ENCODE results near the gene G0S2. TPM values are rescaled to one million over a fixed set of nuclear protein-coding genes. Genes with fewer than 3 reads are reported as not detected.

The G0S2 gene
- total and polyA plus RNA-seq, 2 of the 4 experiments (the other 2 are of a cell fraction): 0.36 to 0.53 TPM

DNA sequence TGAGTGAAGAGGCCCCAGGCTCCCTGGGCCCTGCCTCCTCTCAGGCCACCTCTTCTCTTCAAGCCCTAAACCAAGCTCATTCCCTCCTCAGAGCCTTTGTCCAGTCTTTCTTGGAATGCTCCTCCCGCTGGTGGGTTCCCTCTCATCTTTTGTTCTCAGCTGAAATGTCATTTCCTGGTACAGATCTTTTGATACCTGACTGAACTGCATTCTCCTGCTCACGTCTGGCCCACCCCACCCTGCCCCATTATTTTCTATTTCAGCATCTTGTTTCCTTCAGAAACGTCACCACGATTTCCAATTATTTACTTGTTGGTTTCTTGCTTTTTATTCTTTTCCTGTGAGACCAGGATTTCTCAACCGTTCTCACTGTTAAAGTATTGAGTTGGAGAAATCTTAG is 39.4 kb upstream of the G0S2 start (continued):
- TF ChIP-seq, protein P1, sequence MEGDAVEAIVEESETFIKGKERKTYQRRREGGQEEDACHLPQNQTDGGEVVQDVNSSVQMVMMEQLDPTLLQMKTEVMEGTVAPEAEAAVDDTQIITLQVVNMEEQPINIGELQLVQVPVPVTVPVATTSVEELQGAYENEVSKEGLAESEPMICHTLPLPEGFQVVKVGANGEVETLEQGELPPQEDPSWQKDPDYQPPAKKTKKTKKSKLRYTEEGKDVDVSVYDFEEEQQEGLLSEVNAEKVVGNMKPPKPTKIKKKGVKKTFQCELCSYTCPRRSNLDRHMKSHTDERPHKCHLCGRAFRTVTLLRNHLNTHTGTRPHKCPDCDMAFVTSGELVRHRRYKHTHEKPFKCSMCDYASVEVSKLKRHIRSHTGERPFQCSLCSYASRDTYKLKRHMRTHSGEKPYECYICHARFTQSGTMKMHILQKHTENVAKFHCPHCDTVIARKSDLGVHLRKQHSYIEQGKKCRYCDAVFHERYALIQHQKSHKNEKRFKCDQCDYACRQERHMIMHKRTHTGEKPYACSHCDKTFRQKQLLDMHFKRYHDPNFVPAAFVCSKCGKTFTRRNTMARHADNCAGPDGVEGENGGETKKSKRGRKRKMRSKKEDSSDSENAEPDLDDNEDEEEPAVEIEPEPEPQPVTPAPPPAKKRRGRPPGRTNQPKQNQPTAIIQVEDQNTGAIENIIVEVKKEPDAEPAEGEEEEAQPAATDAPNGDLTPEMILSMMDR (conservative IDR thresholded peaks at IDR 0.05; ENCODE audit: low read depth, low read length): no peak
- no peak for TF ChIP-seq CHD1 (IDR thresholded peaks at IDR 0.05; ENCODE audit: low read depth, low read length)
- no peak for TF ChIP-seq BHLHE40 (IDR thresholded peaks at IDR 0.05; ENCODE audit: low read depth, low read length)

DNA sequence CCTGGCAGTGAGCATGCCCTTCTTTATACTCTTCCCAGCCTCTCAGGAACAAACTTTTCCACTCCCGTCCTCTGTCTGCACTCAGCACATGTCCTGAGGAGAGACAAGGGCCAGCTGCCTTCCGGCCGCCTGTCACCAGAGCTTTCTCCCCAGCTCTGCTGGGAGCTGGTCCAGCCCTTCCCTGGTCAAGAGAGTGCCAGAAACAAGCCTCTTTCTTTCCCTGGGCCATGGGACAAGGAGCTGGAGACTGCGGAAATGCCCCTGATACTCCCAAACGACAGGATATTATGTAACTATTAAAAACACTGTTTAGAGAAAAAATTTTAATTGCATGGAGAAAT is 33.4 kb upstream of the G0S2 start:
- ATAC-seq (ENCODE audit: low read depth): peak; percentile 55
- Histone ChIP-seq H3K27me3 (ENCODE audit: control insufficient read depth, insufficient read depth, low read length) (no peaks in the 10 kb centered on the region), H4K5ac (ENCODE audit: low read depth, low read length) (no peak overlapping the region; the same call in 1 of the 2 replicates), H4K20me1 (ENCODE audit: insufficient read depth, low read length) (no peaks in the 10 kb centered on the region), H3K4me3 (ENCODE audit: insufficient read depth, low read depth, low read length) (no peak overlapping the region), H3K4me1 (ENCODE audit: control insufficient read depth, insufficient read depth, low read length) (peaks cover 13% of the 10 kb centered on the region), H3K9ac (ENCODE audit: low read depth, low read length) (no peak overlapping the region), H2AK5ac (ENCODE audit: low read depth, low read length) (no peak overlapping the region), H4K91ac (ENCODE audit: insufficient read depth, low read depth, low read length) (no peak overlapping the region), H2BK5ac (ENCODE audit: low read depth, low read length, poor library complexity, severe bottlenecking) (no peak overlapping the region), H3K4me2 (ENCODE audit: low read depth, low read length) (peak overlapping the region; percentile 35; the same call in 1 of the 2 replicates), H2AFZ (replicated peaks; ENCODE audit: low read length, poor library complexity) (peak overlapping the region; percentile 24), H3K9me1 (ENCODE audit: insufficient read depth, low read length) (peaks cover 1% of the 10 kb centered on the region; the same call in 1 of the 2 replicates), H3K23ac (ENCODE audit: low read depth, low read length) (no peak overlapping the region), H2BK20ac (ENCODE audit: low read depth, low read length) (no peak overlapping the region), H2BK15ac (ENCODE audit: low read depth, low read length) (no peak overlapping the region), H3K36me3 (ENCODE audit: control insufficient read depth, insufficient read depth, low read length) (no peaks in the 10 kb centered on the region), H3K27ac (ENCODE audit: insufficient read depth, low read length) (no peak overlapping the region), H4K8ac (ENCODE audit: low read depth in 2 of 2, low read length in 2 of 2) (no peak overlapping the region), H3K4ac (ENCODE audit: low read depth, low read length) (no peak overlapping the region), H3K56ac (ENCODE audit: extremely low read depth, insufficient read depth, low read length) (no peak overlapping the region), H3K79me1 (ENCODE audit: low read depth in 1 of 2, low read length in 2 of 2) (no peaks in the 10 kb centered on the region), H2BK120ac (ENCODE audit: low read depth, low read length) (no peak overlapping the region), H3K14ac (replicated peaks; ENCODE audit: low read depth, low read length) (no peak overlapping the region), H2AK9ac (replicated peaks; ENCODE audit: low read depth, low read length, poor library complexity) (peak overlapping the region; percentile 75), H3K9me3 (ENCODE audit: control insufficient read depth, insufficient read depth, low read length) (no peaks in the 10 kb centered on the region), H3K18ac (ENCODE audit: low read depth, low read length) (no peak overlapping the region)
- CTCF ChIA-PET: interaction anchor here (1.1 kb wide), 1 partner anchor 40 kb away, joined by 3 read pairs; no protein-coding TSS in a partner anchor
- intact Hi-C loops (cut with micrococcal nuclease) (no loop called here), in situ Hi-C loops (cut with MboI; ENCODE audit: low sequenced_read_pairs) (no loop called here), dilution Hi-C loops (cut with HindIII; ENCODE audit: low sequenced_read_pairs, unreplicated experiment) (no loop called here)
- BruUV-seq (replicated peaks): no TSS peak
- POLR2A ChIA-PET (ENCODE audit: unreplicated experiment): no interaction called here
- TF ChIP-seq CHD1 (IDR thresholded peaks at IDR 0.05; ENCODE audit: low read depth, low read length) (no peak), MXI1 (IDR thresholded peaks at IDR 0.05; ENCODE audit: borderline replicate concordance, low read depth, low read length) (no peak), RCOR1 (IDR thresholded peaks at IDR 0.05; ENCODE audit: insufficient replicate concordance, low read length) (no peak), BHLHE40 (IDR thresholded peaks at IDR 0.05; ENCODE audit: low read depth, low read length) (no peak), MAFK (IDR thresholded peaks at IDR 0.05; ENCODE audit: low read depth, low read length) (no peak), POLR2A (IDR thresholded peaks at IDR 0.05; ENCODE audit: low read depth, low read length) (no peak)
- DNase-seq: no peak
- no CpG with 5 or more reads among the region's 5 CpGs for whole genome bisulfite sequencing, 2 experiments (ENCODE audit: extremely low coverage in 2 of 2, insufficient read length in 1 of 2)
